Adrenal gland (tissue), 5 donors: Measurements from ENCODE around the gene EPB42.

Experiments used
- POLR2A ChIP-seq, 2 donors: fragments of 450-650 bp; IDR thresholded peaks; one replicate each; pipeline ENCODE4 v1.6.1; 2017; ENCODE audit warnings: antibody characterized with exemption in 2 of 2, mild to moderate bottlenecking in 2 of 2, moderate library complexity in 1 of 2
- TF ChIP-seq, protein P1 (sequence below), 6 experiments: fragments of 450-650 bp in 4 of 6; fragments of 200-600 bp in 2 of 6; sonication (generic) in 1 of 6; IDR thresholded peaks; 1 replicate in 5 of 6; 2 replicates in 1 of 6; pipeline versions ENCODE4 v1.5.1 to v1.8.0; 2016 to 2021; ENCODE audit warnings: antibody characterized with exemption in 6 of 6, mild to moderate bottlenecking in 2 of 6, moderate library complexity in 1 of 6
- donor health status: DM: no; HTN: no; CAD: no.

DNA sequence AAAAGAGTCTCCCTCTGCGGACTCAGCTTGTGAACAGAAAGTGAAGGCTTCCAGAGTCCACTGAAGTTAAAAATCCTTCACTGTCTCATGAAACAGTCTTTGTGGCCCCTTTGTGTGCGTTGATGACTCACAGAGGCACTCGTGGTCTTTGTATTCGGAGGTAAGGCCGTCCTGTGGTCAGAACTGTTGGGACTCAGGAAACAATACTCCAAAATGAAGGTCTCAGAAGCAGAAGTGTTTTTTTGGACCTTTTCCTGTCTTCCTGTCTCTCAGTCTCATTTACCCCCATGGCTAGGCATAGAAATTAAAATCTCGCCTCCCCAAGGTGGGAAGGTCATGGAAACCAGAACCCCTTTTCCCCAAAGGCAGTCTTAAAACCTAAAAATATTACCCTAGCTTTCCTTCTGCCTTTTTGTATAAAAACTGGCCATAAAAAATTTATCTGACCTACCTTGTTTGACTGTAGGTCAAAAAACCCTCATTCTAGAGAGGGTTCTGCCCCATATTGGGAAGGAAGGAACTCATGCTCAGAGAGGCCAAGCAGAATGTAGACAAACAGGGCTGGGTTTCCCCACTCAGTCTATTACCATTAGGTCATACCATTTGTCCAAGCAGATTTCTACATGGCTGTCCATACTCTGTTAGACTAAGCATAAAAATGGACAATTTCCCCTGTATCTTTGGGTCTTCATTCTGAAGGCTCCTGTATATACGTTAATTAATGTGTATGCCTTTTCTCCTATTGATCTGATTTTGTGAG lies 19.1 kb upstream of the EPB42 start:
- TF ChIP-seq, protein P1, sequence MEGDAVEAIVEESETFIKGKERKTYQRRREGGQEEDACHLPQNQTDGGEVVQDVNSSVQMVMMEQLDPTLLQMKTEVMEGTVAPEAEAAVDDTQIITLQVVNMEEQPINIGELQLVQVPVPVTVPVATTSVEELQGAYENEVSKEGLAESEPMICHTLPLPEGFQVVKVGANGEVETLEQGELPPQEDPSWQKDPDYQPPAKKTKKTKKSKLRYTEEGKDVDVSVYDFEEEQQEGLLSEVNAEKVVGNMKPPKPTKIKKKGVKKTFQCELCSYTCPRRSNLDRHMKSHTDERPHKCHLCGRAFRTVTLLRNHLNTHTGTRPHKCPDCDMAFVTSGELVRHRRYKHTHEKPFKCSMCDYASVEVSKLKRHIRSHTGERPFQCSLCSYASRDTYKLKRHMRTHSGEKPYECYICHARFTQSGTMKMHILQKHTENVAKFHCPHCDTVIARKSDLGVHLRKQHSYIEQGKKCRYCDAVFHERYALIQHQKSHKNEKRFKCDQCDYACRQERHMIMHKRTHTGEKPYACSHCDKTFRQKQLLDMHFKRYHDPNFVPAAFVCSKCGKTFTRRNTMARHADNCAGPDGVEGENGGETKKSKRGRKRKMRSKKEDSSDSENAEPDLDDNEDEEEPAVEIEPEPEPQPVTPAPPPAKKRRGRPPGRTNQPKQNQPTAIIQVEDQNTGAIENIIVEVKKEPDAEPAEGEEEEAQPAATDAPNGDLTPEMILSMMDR (IDR thresholded peaks at IDR 0.05): no peak
- no peak for TF ChIP-seq POLR2A (IDR thresholded peaks at IDR 0.05)
